ENCODE data around the gene NFASC.

The NFASC gene

DNA sequence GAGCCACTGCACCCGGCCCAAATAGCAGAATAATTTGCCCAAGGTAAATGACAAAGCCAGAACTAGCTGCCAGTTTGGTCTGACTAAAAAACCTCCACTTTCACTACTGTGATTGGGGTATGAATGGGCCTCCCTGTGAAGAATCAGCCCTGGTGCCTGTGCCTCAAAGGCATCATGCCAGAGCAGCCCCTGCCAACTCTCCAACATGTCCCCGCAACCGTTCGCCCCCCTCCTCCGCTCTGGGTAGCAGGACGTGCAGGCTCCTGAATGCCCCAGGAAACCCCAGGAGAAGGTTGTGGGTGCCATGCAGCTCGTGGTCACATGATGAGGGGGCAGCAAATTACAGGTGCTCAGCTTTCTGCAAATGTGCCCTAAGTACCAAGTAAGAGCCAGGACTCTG is 157.7 kb downstream of the NFASC start:
- in situ Hi-C loops (cut with HindIII; ENCODE audit: low sequenced_read_pairs), result no loop called here

DNA sequence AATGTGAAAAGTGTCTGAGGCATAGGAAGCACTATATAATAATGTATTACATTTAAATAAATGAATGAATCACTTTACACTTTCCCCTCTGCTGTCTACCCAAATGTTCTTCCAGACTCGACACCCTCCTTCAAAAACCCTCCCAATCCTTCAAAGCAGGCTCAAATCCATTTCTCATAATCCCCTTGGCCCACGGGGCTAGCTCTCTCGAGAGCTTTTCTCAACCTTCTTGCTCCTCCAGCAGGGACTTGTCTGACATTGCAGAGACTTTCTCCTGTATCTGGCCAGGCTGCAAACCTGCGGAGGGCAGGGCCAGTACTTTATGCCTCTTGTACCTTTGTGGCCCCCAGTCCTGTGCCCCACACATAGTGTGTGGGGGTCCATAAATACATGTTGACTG is 158.3 kb downstream of the NFASC start:
- in situ Hi-C loops (cut with HindIII; ENCODE audit: low sequenced_read_pairs), result no loop called here

DNA sequence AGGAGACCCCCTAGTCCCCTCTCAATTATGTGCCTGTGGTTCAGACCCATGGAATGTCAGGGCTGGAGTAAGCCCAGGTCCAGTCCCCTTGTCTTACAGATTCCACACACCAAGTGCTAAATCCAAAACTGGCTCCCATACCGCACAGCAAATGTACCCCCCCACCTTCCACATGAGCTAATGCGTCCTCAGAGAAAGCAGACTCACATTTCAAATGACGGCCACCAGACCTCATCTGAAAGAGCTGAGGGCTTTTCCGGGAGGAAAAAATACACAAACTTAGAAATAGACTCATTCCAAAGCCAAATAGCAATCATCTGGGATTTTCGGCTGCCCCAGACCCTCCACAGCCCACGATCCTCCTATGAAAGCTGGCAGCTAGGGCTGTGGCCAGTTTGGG is 159.6 kb downstream of the NFASC start:
- in situ Hi-C loops (cut with HindIII; ENCODE audit: low sequenced_read_pairs), result no loop called here

DNA sequence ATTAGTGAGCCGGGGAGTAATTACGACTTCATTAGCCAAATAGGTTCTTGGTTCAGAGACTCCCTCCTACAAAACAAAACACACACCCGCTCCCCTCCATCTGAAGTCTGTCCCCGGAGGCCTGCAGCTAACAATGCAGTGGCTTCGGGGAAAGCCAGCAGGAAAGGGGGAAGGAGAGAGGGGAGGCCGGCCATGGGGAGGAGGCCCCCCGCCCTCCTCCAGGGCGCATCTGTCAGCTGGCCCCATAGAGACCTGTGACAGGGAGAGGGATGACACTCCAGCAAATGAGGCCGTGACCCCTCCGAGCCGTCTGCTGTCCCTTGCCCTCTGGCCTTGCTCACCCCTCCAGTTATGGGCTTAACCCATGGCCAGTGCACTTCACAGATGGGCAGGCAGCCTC is 160.2 kb downstream of the NFASC start:
- in situ Hi-C loops (cut with HindIII; ENCODE audit: low sequenced_read_pairs), result no loop called here

DNA sequence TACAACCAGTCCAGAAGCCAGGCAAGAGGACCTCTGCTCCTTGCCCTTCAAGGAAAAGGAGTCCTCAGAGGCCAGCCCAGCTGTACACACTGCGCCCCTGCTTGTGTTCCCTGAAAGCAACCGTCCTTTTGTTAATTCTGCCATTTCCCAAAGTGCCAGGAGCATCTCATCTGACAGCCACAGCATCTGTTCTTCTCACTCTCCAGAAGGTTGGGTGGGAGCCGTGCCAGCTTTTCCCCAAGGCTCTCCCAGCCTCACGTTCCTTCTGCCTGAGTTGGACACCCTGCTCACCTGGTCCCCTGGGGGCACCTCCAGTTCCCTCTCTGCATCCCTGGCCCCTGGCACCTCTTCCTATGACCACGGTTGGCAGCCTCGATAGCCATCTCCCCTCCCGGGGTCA is 161.8 kb downstream of the NFASC start:
- in situ Hi-C loops (cut with HindIII; ENCODE audit: low sequenced_read_pairs), result no loop called here

DNA sequence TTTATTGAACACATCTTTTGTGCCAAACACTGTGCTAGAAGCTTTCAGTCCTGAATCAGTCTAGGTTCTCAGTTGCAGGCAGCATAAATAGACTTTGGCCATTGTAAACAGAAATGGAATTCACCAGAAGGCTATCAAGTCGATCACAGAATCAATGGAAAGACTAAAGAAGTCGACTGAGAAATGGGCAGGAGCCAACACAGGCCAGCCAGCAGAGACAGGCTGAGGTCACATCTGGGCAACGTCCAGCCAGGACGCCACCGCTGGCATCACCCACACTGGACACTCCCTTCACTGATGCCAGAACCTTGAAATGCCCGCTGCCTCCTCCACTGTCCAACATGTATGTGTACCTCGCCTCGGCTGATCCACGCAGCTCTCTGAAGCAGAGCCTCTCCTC is 166.9 kb downstream of the NFASC start:
- in situ Hi-C loops (cut with HindIII; ENCODE audit: low sequenced_read_pairs), result no loop called here

DNA sequence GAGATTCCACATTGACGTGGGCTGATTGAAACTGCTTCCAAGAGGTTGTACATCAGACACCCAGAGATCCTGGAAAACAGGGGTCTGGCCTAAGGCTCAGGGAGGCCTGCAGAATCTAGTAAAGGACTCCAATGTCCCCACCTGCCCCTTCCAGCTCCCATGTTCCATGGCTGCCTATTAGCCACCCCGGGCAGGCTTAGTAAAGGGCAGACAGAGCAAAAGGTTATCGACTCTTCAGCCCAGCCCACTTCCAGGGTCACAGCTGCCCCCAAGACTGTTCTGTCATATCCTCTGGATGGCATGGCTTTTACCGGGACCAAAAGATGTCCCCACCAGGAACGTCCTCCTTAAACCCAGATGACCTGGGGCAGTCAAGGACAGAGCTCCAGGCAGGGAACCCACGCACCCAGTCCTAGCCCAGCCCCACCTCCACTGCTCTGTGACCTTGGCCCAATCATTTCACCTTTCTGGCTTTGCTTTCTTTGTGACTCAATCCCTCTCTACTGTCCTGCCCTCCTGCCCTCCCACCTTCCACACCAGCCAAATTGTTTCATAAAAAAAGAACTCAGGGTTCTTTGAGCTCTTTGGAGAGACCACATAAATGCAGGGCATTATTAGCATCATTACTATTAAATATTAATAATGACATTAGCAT is 167.6 kb downstream of the NFASC start:
- in situ Hi-C loops (cut with HindIII; ENCODE audit: low sequenced_read_pairs), result no loop called here

DNA sequence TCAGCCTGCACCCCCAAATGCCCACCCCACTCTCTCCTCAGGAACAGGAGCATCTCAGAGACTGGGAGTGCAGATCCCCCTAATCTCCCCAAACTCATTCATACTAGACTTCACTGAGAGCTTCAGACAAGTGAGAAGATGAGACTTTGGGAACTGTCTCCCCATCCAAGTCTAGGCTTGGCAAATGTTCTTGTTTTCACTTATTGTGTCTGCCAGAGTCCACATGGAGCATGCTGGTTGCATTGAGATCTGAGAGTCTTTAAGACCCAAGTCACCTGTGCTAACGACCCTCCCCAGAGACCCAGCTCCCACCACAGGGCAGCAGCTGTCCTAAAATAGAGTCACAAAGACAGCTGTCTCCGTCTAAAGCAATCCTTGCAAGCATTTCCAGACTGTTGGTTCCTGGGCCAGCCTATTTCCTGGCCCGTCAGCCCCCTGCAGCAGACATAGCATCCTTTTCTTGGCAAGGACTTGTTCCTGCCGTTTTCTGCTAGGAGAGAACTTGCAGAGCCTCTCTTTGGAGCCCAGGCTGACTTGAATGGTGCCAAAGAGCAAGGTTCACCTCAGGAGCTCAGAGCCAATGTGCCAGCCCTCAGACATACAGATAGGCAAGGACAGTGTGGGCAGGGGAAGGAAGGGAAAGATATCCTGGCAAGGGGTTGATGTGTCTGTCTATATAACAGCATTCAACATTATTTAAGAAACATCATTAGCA is 170.5 kb downstream of the NFASC start:
- in situ Hi-C loops (cut with HindIII; ENCODE audit: low sequenced_read_pairs), result no loop called here

DNA sequence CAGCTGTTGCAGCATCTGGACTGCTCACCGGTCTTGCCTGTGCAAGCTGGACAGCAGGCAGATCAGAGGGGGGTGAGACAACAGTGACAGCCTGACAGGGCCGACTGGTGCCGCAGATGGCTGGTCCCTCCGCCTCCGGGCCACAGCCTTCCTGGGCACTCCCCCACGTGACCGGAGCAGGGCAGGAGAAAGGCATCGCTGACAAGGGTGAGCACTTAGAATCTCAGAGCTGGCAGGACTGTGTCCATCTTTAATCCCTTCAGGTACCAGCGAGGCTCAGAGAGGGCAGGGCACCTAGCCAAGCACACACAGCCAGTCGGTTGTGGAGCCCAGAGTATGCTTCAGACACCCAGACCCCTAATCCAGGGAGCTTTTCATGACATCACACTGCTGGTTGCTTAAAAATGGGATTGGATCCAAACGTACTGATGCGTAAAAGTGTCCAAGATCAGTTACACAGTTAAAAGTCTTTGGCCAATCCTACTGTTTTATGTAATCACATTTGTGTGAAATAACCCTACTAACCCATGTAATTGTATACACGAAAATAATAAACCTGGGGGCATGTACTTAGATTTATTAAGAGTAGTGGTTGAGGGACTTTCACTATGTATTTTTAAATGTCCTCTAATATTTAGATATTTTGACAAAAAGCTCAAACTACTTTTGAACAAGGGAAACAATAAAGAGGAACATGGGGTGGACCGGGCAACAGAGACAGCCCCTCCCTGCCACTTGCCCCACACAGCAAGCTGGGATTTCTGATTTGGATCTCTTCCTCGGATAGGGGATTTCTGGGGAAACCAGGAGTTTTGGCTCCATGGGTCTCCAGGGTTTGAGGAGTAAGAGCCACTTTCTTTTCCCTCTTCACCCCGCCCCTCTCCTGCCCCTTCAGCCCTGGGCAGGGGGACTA is 171.6 kb downstream of the NFASC start:
- in situ Hi-C loops (cut with HindIII; ENCODE audit: low sequenced_read_pairs), result no loop called here

DNA sequence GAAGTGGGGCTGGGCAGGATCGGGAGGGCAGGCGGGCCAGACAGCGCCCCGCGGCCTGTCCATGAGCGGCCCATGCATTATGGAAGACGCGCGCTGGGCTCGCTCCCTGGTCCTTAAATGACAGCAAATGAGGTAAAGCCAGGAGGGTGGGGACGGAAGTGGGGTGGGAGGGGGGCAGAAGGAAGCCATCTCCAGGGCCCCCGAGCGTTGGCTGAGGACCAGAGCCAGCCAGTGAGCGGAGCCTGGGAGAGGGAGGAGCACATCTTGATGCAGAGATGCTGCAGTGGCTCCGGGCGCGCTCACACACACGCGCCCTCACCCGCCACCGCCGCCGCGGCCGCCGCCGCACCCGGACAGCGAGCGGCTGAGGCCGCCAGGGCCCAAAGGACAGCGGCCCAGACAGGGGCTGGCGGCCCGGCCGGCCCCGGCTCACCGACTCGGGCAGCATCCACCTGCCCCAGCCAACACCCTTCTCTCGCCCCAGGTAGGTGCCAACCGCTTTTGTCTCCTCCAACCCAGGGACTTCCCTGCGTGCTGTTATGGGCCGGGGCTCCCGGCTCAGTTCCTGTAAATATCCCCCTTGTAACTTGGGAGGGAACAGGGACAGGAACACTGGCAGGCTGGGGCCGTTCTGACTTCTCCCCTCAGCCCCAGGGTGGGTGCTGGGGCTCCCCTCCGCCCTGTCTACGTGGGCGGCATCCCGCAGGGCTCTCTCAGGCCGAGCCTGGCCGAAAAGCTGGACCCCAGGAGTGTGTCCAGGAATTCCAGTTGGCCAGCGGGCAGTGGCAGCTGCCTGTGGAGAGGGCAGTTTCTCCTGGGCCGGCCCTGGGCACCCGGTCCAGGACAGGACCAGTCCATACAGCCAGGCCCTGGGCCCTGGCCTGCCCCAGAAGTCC is 172.5 kb downstream of the NFASC start, which contains the start of gene CNTN2:
Gene CNTN2, plus strand, starts transcription at position 302 of the 896 bp plus-strand sequence. CDS start 9,974 bp downstream, outside the sequence.
- in situ Hi-C loops (cut with HindIII; ENCODE audit: low sequenced_read_pairs), result no loop called here

DNA sequence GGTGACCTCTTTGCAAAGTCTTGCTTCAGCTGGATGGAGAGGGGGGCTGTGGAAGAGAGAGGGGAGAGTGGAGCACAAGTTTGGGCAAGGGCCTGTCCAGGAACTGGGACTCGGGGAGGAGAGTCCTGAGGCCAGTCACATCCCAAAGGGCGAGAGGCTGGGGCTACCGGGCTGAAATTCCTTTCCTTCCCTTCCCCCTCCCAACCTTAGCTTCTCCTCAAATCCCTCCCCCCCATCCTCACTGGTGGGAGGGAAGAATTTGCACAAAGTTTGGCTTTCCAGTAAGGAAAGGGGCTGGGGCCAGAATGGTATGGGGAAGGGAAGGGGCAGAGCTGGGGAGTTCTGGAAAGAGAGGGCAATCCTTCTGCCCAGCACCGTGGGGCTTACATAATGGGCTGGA is 173.2 kb downstream of the NFASC start:
- in situ Hi-C loops (cut with HindIII; ENCODE audit: low sequenced_read_pairs), result no loop called here

DNA sequence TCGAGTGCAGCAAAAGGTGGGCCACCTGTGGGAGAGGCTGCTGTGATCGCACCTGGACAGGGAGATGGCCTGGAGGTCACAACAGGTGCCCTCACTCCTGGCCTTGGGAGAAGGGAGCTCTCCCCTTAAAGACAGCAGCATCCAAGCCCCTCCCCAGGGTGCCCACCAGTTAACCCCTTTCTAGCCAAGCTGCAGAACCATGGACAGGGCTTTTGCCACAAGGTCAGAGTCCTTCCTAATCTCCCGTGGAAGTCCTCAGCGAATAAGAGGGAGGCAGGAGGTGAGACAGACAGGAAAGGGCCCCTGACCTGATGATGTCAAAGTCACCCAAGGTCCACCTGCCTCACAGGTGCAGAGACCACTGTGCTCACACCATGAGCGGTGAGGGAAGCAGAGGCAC is 174.1 kb downstream of the NFASC start:
- in situ Hi-C loops (cut with HindIII; ENCODE audit: low sequenced_read_pairs), result no loop called here

DNA sequence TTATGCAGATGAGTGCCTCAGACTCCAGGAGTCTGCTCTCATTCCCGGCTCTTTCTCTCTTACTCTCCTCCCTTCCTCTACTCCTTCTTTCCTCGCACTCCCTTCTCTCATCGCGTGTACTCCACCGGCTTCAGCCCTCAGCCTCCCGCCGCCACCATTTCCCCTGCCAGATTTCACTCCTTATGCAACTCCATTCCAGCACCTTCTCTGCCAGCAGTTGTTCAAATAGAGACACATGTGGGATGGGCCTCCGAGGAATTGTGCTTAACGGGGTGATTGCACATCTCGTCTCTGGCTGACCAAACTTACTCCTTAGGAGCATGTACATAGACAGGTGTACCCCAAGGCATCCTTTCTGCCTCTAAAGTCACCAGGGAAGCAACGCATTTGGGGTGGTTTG is 174.5 kb downstream of the NFASC start:
- in situ Hi-C loops (cut with HindIII; ENCODE audit: low sequenced_read_pairs), result no loop called here

DNA sequence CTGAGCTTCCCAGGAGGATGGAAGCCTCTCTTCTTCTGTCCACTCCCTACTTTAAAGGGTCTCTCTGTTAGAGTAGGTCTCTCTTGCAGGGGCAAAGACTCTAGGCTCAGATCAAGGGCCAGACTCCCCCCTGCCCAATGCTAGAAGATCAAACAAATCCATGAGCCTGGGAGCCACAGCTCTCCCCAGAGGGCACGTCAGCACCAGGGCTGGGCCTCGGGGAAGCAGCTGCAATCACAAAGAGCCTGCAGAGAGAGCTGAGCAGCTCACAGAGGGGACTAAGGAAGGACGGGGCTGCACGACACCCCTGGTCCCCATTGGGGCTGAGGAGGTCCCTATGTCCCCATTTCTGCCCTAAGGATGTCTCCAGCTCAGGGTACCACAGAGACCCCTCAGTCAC is 176.2 kb downstream of the NFASC start:
- in situ Hi-C loops (cut with HindIII; ENCODE audit: low sequenced_read_pairs), result no loop called here

DNA sequence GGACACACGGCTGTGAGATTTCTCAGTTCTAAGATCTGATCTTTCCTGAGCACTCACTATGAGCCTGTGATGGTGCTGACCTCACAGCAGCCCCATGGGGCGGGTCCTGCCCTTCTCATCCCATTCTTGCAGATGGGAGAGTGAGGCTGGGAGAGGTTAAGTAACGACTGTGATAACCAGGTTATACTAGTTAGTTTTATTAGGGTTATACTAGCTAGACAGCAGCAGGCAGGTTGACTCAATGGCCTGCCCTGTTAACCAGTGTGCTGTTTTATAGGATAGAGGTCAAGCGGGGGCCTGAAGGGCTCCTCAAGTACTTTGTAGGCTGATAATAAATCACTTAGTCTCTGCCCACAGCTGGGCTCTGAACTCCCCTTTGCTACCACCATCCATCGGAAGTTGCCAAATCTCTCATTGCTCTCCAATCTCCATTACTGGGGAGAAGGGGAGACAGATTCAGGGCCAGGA is 177.1 kb downstream of the NFASC start:
- in situ Hi-C loops (cut with HindIII; ENCODE audit: low sequenced_read_pairs), result no loop called here

DNA sequence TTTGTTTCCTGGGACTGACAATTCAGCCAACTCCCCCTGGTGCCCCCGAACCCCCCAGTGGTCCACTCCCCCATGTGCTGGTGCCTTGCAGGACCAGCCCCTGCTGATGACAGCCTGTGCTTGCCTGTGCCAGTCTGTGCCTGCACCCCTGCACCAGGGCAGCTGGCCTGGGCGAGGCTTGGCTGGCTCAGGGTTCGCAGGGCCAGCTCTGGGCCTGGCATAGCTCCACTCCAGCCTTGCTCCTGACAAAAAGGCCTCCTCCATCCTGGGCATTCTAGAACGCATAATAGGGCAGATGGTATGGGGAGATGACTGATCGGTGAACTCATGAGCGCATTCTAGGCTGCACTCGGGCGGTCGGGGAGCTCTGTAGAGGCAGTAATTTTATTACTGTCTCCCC is 177.7 kb downstream of the NFASC start:
- in situ Hi-C loops (cut with HindIII; ENCODE audit: low sequenced_read_pairs), result no loop called here

DNA sequence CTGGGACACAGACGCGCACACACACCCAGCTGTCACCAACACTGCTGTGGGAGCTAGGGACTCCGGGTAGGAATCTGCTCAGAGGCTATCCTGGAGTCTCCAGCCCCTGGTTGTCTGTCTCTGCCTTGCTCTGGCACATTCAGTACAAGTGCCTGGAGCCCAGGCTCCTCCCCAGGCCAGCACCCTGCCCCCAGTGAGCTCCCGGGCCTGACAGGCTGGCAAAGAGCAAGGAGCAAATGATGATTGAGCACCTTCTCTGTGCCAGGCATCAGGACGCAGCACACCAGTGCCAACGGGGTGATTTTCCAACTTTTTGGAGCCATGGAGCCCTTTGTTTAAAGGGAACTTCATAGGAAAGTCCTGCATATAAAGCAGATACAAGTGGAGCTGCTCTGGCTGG is 178.8 kb downstream of the NFASC start:
- in situ Hi-C loops (cut with HindIII; ENCODE audit: low sequenced_read_pairs), result no loop called here

DNA sequence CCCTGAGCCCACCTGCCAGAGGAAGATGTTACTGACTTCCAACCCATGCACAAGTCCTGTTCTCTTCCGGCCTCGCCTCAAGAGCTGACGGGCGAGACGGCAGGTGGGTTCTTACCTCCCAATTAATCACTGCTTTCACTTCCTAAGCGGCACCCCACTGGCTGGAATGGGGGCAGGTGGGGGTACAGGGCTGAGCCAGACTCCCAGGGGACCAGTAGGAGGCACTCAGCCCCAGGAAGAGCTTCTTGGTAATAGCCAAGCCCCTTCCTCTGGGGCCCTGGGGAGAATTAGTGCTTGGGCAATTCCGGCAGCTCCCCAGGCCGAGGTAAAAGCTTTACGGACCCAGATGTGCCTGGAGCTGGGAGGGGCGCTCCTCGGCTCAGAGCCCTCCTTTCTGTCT is 182.0 kb downstream of the NFASC start:
- in situ Hi-C loops (cut with HindIII; ENCODE audit: low sequenced_read_pairs), result loop anchor here (10.0 kb wide), 1 partner anchor 48 kb away; no protein-coding TSS in a partner anchor

DNA sequence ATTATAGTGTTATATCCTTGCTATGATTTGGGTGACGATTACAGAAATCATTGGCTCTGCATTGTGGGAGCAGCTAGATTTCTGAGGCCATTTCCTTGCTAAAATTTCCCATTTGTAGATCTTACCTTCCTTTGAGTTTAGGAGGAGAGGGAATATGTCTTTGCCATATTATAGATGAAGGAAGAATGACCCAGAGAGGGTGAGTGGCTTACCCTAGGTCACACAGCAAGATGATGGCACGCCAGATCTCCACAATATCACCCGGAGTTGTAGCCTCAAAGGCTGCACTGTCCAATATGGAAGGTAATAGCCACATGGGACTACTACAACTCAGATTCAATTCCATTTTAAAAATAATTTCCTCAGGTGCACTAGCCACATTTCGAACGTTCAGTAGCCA is 182.6 kb downstream of the NFASC start:
- in situ Hi-C loops (cut with HindIII; ENCODE audit: low sequenced_read_pairs), result loop anchor here (10.0 kb wide), 1 partner anchor 48 kb away; no protein-coding TSS in a partner anchor

DNA sequence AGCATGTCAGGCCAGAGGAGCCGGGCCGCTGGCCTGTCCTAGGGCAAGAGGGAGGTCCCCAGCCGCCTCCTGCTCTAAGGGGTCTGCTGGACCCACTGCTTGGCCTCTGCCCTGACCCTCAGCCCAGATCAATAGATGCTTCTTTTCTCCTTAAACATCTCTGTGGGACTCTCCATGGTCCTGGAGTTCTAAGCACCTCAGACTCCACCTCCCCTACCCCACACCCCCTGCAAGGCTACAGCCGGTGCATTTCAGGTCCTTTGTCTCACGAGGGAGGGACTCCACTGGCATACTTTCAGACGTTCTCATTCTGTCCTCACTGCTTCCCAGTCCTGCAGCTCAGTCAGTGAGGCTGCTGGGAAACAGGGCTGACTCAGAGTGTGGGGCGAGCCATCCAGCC is 183.4 kb downstream of the NFASC start:
- in situ Hi-C loops (cut with HindIII; ENCODE audit: low sequenced_read_pairs), result loop anchor here (10.0 kb wide), 1 partner anchor 49 kb away; no protein-coding TSS in a partner anchor
